ENCODE data around the gene ADAMTS12. TPM values are rescaled to one million over a fixed set of nuclear protein-coding genes. Genes with fewer than 3 reads are reported as not detected.

ADAMTS12 gene
- total and polyA plus RNA-seq, 4 donors: 0.49 to 6.4 (median 2.3) TPM

- Histone ChIP-seq H3K9me3 (ENCODE audit: control insufficient read depth in 4 of 4, low read length in 3 of 4) (no peaks in the 10 kb centered on the region), H3K27ac (ENCODE audit: low read depth in 1 of 2, low read length in 2 of 2) (no peak overlapping the region), H3K9ac (ENCODE audit: low read depth in 1 of 2, low read length in 2 of 2) (no peak overlapping the region), H3K27me3 (ENCODE audit: control insufficient read depth in 4 of 4, insufficient read depth in 4 of 4, low read length in 3 of 4) (no peaks in the 10 kb centered on the region), H3K4me3 (ENCODE audit: low read depth in 1 of 3, low read length in 3 of 3) (no peak overlapping the region), H3K4me1 (ENCODE audit: control insufficient read depth in 4 of 4, insufficient read depth in 4 of 4, low read length in 3 of 4) (no peaks in the 10 kb centered on the region), H3K36me3 (ENCODE audit: control insufficient read depth in 4 of 4, insufficient read depth in 3 of 4, low read depth in 1 of 4, low read length in 3 of 4) (no peaks in the 10 kb centered on the region)
- 95% methylated on average over 1 of the region's 1 CpG for WGBS
- DNase-seq (ENCODE audit: low spot score): no peak
- TF ChIP-seq NR2F2 (IDR thresholded peaks at IDR 0.05) (no peak), SP1 (IDR thresholded peaks at IDR 0.05) (no peak), HNF4A (conservative IDR thresholded peaks at IDR 0.05) (no peak), HNF4G (IDR thresholded peaks at IDR 0.05) (no peak), GABPA (IDR thresholded peaks at IDR 0.05 in 1 of 2, conservative IDR thresholded peaks at IDR 0.05 in 1 of 2) (no peak), FOXA1 (IDR thresholded peaks at IDR 0.05) (no peak), JUND (IDR thresholded peaks at IDR 0.05) (no peak), REST (IDR thresholded peaks at IDR 0.05) (no peak), RAD21 (IDR thresholded peaks at IDR 0.05) (no peak), YY1 (IDR thresholded peaks at IDR 0.05) (no peak), RXRA (IDR thresholded peaks at IDR 0.05) (no peak), EGR1 (IDR thresholded peaks at IDR 0.05; ENCODE audit: low read depth in 2 of 2) (no peak), FOXA2 (IDR thresholded peaks at IDR 0.05) (no peak), TAF1 (conservative IDR thresholded peaks at IDR 0.05) (no peak)
- TF ChIP-seq, protein P1, sequence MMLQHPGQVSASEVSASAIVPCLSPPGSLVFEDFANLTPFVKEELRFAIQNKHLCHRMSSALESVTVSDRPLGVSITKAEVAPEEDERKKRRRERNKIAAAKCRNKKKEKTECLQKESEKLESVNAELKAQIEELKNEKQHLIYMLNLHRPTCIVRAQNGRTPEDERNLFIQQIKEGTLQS (IDR thresholded peaks at IDR 0.05): no peak
- TF ChIP-seq, protein P2, sequence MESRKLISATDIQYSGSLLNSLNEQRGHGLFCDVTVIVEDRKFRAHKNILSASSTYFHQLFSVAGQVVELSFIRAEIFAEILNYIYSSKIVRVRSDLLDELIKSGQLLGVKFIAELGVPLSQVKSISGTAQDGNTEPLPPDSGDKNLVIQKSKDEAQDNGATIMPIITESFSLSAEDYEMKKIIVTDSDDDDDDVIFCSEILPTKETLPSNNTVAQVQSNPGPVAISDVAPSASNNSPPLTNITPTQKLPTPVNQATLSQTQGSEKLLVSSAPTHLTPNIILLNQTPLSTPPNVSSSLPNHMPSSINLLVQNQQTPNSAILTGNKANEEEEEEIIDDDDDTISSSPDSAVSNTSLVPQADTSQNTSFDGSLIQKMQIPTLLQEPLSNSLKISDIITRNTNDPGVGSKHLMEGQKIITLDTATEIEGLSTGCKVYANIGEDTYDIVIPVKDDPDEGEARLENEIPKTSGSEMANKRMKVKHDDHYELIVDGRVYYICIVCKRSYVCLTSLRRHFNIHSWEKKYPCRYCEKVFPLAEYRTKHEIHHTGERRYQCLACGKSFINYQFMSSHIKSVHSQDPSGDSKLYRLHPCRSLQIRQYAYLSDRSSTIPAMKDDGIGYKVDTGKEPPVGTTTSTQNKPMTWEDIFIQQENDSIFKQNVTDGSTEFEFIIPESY (IDR thresholded peaks at IDR 0.05): no peak
- TF ChIP-seq, protein P3, sequence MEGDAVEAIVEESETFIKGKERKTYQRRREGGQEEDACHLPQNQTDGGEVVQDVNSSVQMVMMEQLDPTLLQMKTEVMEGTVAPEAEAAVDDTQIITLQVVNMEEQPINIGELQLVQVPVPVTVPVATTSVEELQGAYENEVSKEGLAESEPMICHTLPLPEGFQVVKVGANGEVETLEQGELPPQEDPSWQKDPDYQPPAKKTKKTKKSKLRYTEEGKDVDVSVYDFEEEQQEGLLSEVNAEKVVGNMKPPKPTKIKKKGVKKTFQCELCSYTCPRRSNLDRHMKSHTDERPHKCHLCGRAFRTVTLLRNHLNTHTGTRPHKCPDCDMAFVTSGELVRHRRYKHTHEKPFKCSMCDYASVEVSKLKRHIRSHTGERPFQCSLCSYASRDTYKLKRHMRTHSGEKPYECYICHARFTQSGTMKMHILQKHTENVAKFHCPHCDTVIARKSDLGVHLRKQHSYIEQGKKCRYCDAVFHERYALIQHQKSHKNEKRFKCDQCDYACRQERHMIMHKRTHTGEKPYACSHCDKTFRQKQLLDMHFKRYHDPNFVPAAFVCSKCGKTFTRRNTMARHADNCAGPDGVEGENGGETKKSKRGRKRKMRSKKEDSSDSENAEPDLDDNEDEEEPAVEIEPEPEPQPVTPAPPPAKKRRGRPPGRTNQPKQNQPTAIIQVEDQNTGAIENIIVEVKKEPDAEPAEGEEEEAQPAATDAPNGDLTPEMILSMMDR (IDR thresholded peaks at IDR 0.05; ENCODE audit: low read depth, low read length, missing input control): no peak
- TF ChIP-seq, protein P4, sequence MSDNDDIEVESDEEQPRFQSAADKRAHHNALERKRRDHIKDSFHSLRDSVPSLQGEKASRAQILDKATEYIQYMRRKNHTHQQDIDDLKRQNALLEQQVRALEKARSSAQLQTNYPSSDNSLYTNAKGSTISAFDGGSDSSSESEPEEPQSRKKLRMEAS (IDR thresholded peaks at IDR 0.05): no peak
Measured at GRCh38 chr5:33537240-33537639, 354.6 kb downstream of the ADAMTS12 start.

All from liver (tissue), 9 donors.